Thyroid gland (tissue), 4 donors: ENCODE measurements around the gene RAB1B. TPM values are rescaled to one million over a fixed set of nuclear protein-coding genes. Genes with fewer than 3 reads are reported as not detected.

Experiments used
- DNase-seq, 2 donors: peaks; one replicate each; pipeline ENCODE4 v3.0.0-alpha.2; 2019
- H3K27ac ChIP-seq, 3 donors: fragments of 200-600 bp; sonication (generic); 1 replicate in 2 of 3; 2 replicates in 1 of 3; pipeline ENCODE4 v1.5.1; 2016 to 2019; ENCODE audit warnings: mild to moderate bottlenecking in 1 of 3, moderate library complexity in 1 of 3
- H3K27me3 ChIP-seq: fragments of 200-600 bp; sonication (generic); one replicate; pipeline ENCODE4 v1.5.1; 2019
- H3K36me3 ChIP-seq, 2 donors: fragments of 200-600 bp; sonication (generic); one replicate each; pipeline ENCODE4 v1.5.1; 2016 to 2019
- H3K4me1 ChIP-seq, 2 donors: fragments of 200-600 bp; sonication (generic); one replicate each; pipeline ENCODE4 v1.5.1; 2017 to 2019
- H3K4me3 ChIP-seq, 3 donors: fragments of 200-600 bp; sonication (generic); replicated peaks in 1 of 3; 1 replicate in 2 of 3; 2 replicates in 1 of 3; pipeline ENCODE4 v1.5.1; 2016; ENCODE audit warnings: mild to moderate bottlenecking in 1 of 3
- H3K9me3 ChIP-seq: fragments of 200-600 bp; sonication (generic); one replicate; pipeline ENCODE4 v1.5.1; 2017
- CTCF ChIP-seq, 6 experiments: fragments of 200-600 bp in 3 of 6; fragments of 450-650 bp in 3 of 6; sonication (generic) in 3 of 6; IDR thresholded peaks; one replicate each; pipeline ENCODE4 v1.5.1; 2016 to 2019; ENCODE audit warnings: antibody characterized with exemption in 6 of 6, mild to moderate bottlenecking in 2 of 6, inconsistent platforms in 1 of 6, moderate library complexity in 1 of 6
- POLR2A ChIP-seq, 2 donors: fragments of 450-650 bp; IDR thresholded peaks; one replicate each; pipeline ENCODE4 v1.6.1; 2017; ENCODE audit warnings: antibody characterized with exemption in 2 of 2, mild to moderate bottlenecking in 2 of 2, moderate library complexity in 1 of 2
- WGBS, 2 donors: methylation state at CpG; one replicate each; pipeline ENCODE4 v1.1.5; 2017; 5-methylcytosine and 5-hydroxymethylcytosine counted together
- intact Hi-C: fragments of 100-400 bp; cut with DNase I; formaldehyde crosslinking; loops from one replicate; pipeline ENCODE4 v1.15.1; 2023
- total RNA-seq, 4 donors: library from RNA; depleted of rRNA; stranded (reverse); fragments of >200 nt; gene quantifications; one replicate each; pipeline ENCODE4 v1.2.3, GENCODE V29; 2016

Gene RAB1B
- total RNA-seq, 4 donors from 2014 or later = 122 to 166 (median 130) TPM

- Histone ChIP-seq H3K27me3 (no peaks in the 10 kb centered on the region), H3K27ac (peak overlapping the region; percentile 94 to 97 (median 96)), H3K4me3 (peak overlapping the region; percentile 50 to 84 (median 63)), H3K36me3 (peaks cover 28 to 32% of the 10 kb centered on the region in 2 donors), H3K9me3 (no peaks in the 10 kb centered on the region), H3K4me1 (peaks cover 15 to 24% of the 10 kb centered on the region in 2 donors)
- WGBS, 2 donors = 5% methylated on average over 24 to 32 of the region's 32 CpGs
- TF ChIP-seq POLR2A (IDR thresholded peaks at IDR 0.05) = no peak
- TF ChIP-seq CTCF (IDR thresholded peaks at IDR 0.05) = no peak
- DNase-seq = peak in 1 of 2 donors; percentile 29
- intact Hi-C loops = no loop called here
Measured at GRCh38 chr11:66268952-66269905, 790 bp downstream of the RAB1B start.

GRCh38 chr11:66271816-66272215 is 3.4 kb downstream of the RAB1B start:
- no peak for TF ChIP-seq CTCF (IDR thresholded peaks at IDR 0.05)
- no peak for TF ChIP-seq POLR2A (IDR thresholded peaks at IDR 0.05)
- 88 to 94% methylated on average over 6 to 7 of the region's 7 CpGs for WGBS, 2 donors
- DNase-seq = no peak
- Histone ChIP-seq H3K4me3 (no peak overlapping the region), H3K36me3 (peaks cover 45 to 48% of the 10 kb centered on the region in 2 donors), H3K9me3 (no peaks in the 10 kb centered on the region), H3K4me1 (peaks cover 15 to 19% of the 10 kb centered on the region in 2 donors), H3K27me3 (no peaks in the 10 kb centered on the region), H3K27ac (no peak overlapping the region)
- intact Hi-C loops = no loop called here

GRCh38 chr11:66272596-66272995 is 4.2 kb downstream of the RAB1B start:
- Histone ChIP-seq H3K27me3 (no peaks in the 10 kb centered on the region), H3K9me3 (no peaks in the 10 kb centered on the region), H3K4me3 (no peak overlapping the region), H3K4me1 (peaks cover 12 to 18% of the 10 kb centered on the region in 2 donors), H3K27ac (no peak overlapping the region), H3K36me3 (peaks cover 45 to 48% of the 10 kb centered on the region in 2 donors)
- 86 to 90% methylated on average over 2 of the region's 2 CpGs for WGBS, 2 donors
- intact Hi-C loops = no loop called here
- TF ChIP-seq POLR2A (IDR thresholded peaks at IDR 0.05) (no peak), CTCF (IDR thresholded peaks at IDR 0.05) (no peak)
- DNase-seq = no peak

GRCh38 chr11:66274219-66274618 is 5.8 kb downstream of the RAB1B start:
- Histone ChIP-seq H3K4me3 (no peak overlapping the region), H3K4me1 (peaks cover 12 to 25% of the 10 kb centered on the region in 2 donors), H3K27ac (no peak overlapping the region), H3K27me3 (no peaks in the 10 kb centered on the region), H3K36me3 (peaks cover 45 to 48% of the 10 kb centered on the region in 2 donors), H3K9me3 (no peaks in the 10 kb centered on the region)
- 73 to 88% methylated on average over 1 of the region's 1 CpG for WGBS, 2 donors
- TF ChIP-seq CTCF (IDR thresholded peaks at IDR 0.05) (no peak), POLR2A (IDR thresholded peaks at IDR 0.05) (no peak)
- no peak for DNase-seq
- intact Hi-C loops = no loop called here

- DNase-seq = no peak
- H3K4me3 ChIP-seq = no peak overlapping the region
- intact Hi-C loops = no loop called here
- peaks cover 45 to 48% of the 10 kb centered on the region in 2 donors for H3K36me3 ChIP-seq
- H3K27ac ChIP-seq = no peak overlapping the region
- H3K9me3 ChIP-seq = no peaks in the 10 kb centered on the region
- H3K4me1 ChIP-seq = peaks cover 4 to 16% of the 10 kb centered on the region in 2 donors
- H3K27me3 ChIP-seq = no peaks in the 10 kb centered on the region
- WGBS, 2 donors = 95 to 99% methylated on average over 7 to 8 of the region's 8 CpGs
- TF ChIP-seq CTCF (IDR thresholded peaks at IDR 0.05) (no peak), POLR2A (IDR thresholded peaks at IDR 0.05) (no peak)
Measured at GRCh38 chr11:66275396-66275795, 7.0 kb downstream of the RAB1B start.
